Endodermal cell (in vitro differentiated cells): Measurements from ENCODE around the gene TNRC6B. TPM values are rescaled to one million over a fixed set of nuclear protein-coding genes. Genes with fewer than 3 reads are reported as not detected.

Source experiments
- DNase-seq: peaks from one replicate; pipeline ENCODE4 v3.0.0-alpha.2; 2017
- H3K27ac ChIP-seq: 2 replicates; pipeline ENCODE4 v1.5.1; 2013; ENCODE audit warnings: mild to moderate bottlenecking, low read depth, low read length, moderate library complexity
- H3K27me3 ChIP-seq: 2 replicates; pipeline ENCODE4 v1.6.1; 2013; ENCODE audit warnings: mild to moderate bottlenecking, low read length, moderate library complexity; ENCODE audit not compliant: insufficient read depth, control insufficient read depth, poor library complexity, severe bottlenecking
- H3K36me3 ChIP-seq: 2 replicates; pipeline ENCODE4 v1.7.0; 2013; ENCODE audit warnings: mild to moderate bottlenecking, low read length, moderate library complexity; ENCODE audit not compliant: control insufficient read depth, insufficient read depth
- H3K4me1 ChIP-seq: one replicate; pipeline ENCODE4 v1.7.0; 2013; ENCODE audit warnings: low read length; ENCODE audit not compliant: control insufficient read depth, insufficient read depth
- H3K4me3 ChIP-seq: 2 replicates; pipeline ENCODE4 v1.5.1; 2013; ENCODE audit warnings: mild to moderate bottlenecking, low read length, moderate library complexity
- H3K9ac ChIP-seq: 2 replicates; pipeline ENCODE4 v1.6.1; 2013; ENCODE audit warnings: mild to moderate bottlenecking, low read length, moderate library complexity; ENCODE audit not compliant: poor library complexity, severe bottlenecking; ENCODE audit errors: extremely low read depth
- H3K9me3 ChIP-seq: 2 replicates; pipeline ENCODE4 v1.6.1; 2013; ENCODE audit warnings: mild to moderate bottlenecking, low read length, moderate library complexity; ENCODE audit not compliant: control insufficient read depth
- H3K27ac Mint-ChIP-seq: 2 replicates; pipeline ENCODE4 v1.8.0; 2020; ENCODE audit warnings: mixed read lengths
- H3K27me3 Mint-ChIP-seq: 2 replicates; pipeline ENCODE4 v1.8.0; 2021; ENCODE audit warnings: mild to moderate bottlenecking, mixed read lengths; ENCODE audit not compliant: insufficient read depth
- H3K36me3 Mint-ChIP-seq: 2 replicates; pipeline ENCODE4 v1.8.0; 2020; ENCODE audit warnings: low read depth, mixed read lengths
- H3K4me1 Mint-ChIP-seq: 2 replicates; pipeline ENCODE4 v1.8.0; 2020; ENCODE audit warnings: mixed read lengths
- H3K4me3 Mint-ChIP-seq: 2 replicates; pipeline ENCODE4 v1.8.0; 2020; ENCODE audit warnings: mild to moderate bottlenecking, moderate library complexity, mixed read lengths
- H3K9me3 Mint-ChIP-seq: 2 replicates; pipeline ENCODE4 v1.8.0; 2020; ENCODE audit warnings: mild to moderate bottlenecking, mixed read lengths
- CTCF ChIP-seq: fragments of 200-600 bp; sonication (generic); conservative IDR thresholded peaks from 2 replicates; pipeline ENCODE4 v1.5.0; 2021; ENCODE audit warnings: antibody characterized with exemption, mild to moderate bottlenecking
- WGBS, 2 experiments: methylation state at CpG; one replicate each; pipeline versions ENCODE4 v1.1.5 to v1.1.7; 2013; ENCODE audit warnings: missing lambda C conversion rate in 2 of 2, mixed read lengths in 1 of 2; ENCODE audit not compliant: insufficient coverage in 1 of 2, insufficient read length in 1 of 2; 5-methylcytosine and 5-hydroxymethylcytosine counted together
- total RNA-seq, 2 donors: library from RNA; stranded (reverse); fragmentation: NEBNext Ultra II Directional in 1 of 2; extraction: Animal tissue kit (Norgen Biotek cat#: 25700) in 1 of 2; gene quantifications; 2 replicates in 1 of 2; 3 replicates in 1 of 2; pipeline ENCODE4 v1.2.1, GENCODE V29; 2021

The TNRC6B gene
- total RNA-seq, 2 donors from 2014 or later: 57.5 to 62.5 TPM

- Histone ChIP-seq H3K36me3 (no peaks in the 10 kb centered on the region), H3K27ac (no peak overlapping the region), H3K4me1 (no peaks in the 10 kb centered on the region), H3K27me3 (no peaks in the 10 kb centered on the region), H3K4me3 (no peak overlapping the region), H3K9ac (no peak overlapping the region), H3K9me3 (no peaks in the 10 kb centered on the region)
- Mint-ChIP-seq H3K9me3 (no peaks in the 10 kb centered on the region), H3K27me3 (no peaks in the 10 kb centered on the region), H3K4me3 (no peak overlapping the region), H3K4me1 (peaks cover 6% of the 10 kb centered on the region), H3K36me3 (peaks cover 13% of the 10 kb centered on the region), H3K27ac (no peak overlapping the region)
- no peak for DNase-seq
- 86 to 90% methylated on average over 5 of the region's 5 CpGs for WGBS, 2 experiments
- no peak for TF ChIP-seq CTCF
Measured at GRCh38 chr22:40340044-40340443, 162.3 kb downstream of the TNRC6B start.

- H3K27ac Mint-ChIP-seq: no peak overlapping the region
- DNase-seq: no peak
- no peak for TF ChIP-seq CTCF
- H3K4me3 ChIP-seq: no peak overlapping the region
- H3K36me3 Mint-ChIP-seq: peaks cover 10% of the 10 kb centered on the region
- no peaks in the 10 kb centered on the region for H3K27me3 ChIP-seq
- no peaks in the 10 kb centered on the region for H3K9me3 Mint-ChIP-seq
- no peaks in the 10 kb centered on the region for H3K4me1 Mint-ChIP-seq
- no peak overlapping the region for H3K4me3 Mint-ChIP-seq
- H3K27ac ChIP-seq: no peak overlapping the region
- no peak overlapping the region for H3K9ac ChIP-seq
- H3K4me1 ChIP-seq: no peaks in the 10 kb centered on the region
- H3K9me3 ChIP-seq: no peaks in the 10 kb centered on the region
- 63 to 90% methylated on average over 2 to 4 of the region's 4 CpGs for WGBS, 2 experiments
- no peaks in the 10 kb centered on the region for H3K27me3 Mint-ChIP-seq
- no peaks in the 10 kb centered on the region for H3K36me3 ChIP-seq
Measured at GRCh38 chr22:40341604-40342003, 163.9 kb downstream of the TNRC6B start.

GRCh38 chr22:40342521-40342920 lies 164.8 kb downstream of the TNRC6B start:
- Mint-ChIP-seq H3K36me3 (peaks cover 7% of the 10 kb centered on the region), H3K27me3 (no peaks in the 10 kb centered on the region), H3K27ac (no peak overlapping the region), H3K4me3 (no peak overlapping the region), H3K9me3 (no peaks in the 10 kb centered on the region), H3K4me1 (peaks cover 4% of the 10 kb centered on the region)
- Histone ChIP-seq H3K9me3 (no peaks in the 10 kb centered on the region), H3K4me3 (no peak overlapping the region), H3K36me3 (no peaks in the 10 kb centered on the region), H3K9ac (no peak overlapping the region), H3K27me3 (no peaks in the 10 kb centered on the region), H3K4me1 (no peaks in the 10 kb centered on the region), H3K27ac (no peak overlapping the region)
- 87 to 88% methylated on average over 9 of the region's 9 CpGs for WGBS, 2 experiments
- TF ChIP-seq CTCF: no peak
- no peak for DNase-seq
